ENCODE data around the gene RPS6KC1.
"Not testable (repeated sequence)": the region's sequence is repeated elsewhere in the genome, so short reads cannot be mapped to it uniquely, and the experiment has no call there.

RPS6KC1 gene

DNA sequence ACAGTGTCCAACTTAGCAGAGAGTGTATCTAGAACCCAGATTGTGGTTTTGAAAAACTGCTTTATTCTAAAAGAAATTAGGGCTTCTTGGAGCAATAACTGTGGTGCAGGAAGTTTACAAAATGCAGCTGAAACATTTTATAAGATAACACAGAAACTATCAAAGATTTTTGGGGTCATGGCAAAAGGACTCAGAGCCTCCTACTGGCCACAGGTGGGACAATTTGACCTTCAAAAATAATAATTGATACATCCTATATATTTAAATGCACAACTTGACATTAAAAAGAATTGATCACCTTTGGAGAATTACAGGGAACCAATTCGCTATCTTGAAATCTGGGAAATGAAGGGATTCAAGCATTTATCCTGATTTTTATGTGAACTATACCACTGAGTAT is 235.2 kb downstream of the RPS6KC1 start:
- Histone ChIP-seq H3K9me3 (ENCODE audit: control insufficient read depth, low read length) (no peaks in the 10 kb centered on the region), H3K4me3 (ENCODE audit: extremely low read depth, insufficient read depth, low read length, poor library complexity, severe bottlenecking) (no peak overlapping the region), H3K27ac (ENCODE audit: low read depth, low read length, severe bottlenecking) (no peak overlapping the region), H3K36me3 (ENCODE audit: control insufficient read depth, insufficient read depth, low read length) (no peaks in the 10 kb centered on the region), H3K4me1 (ENCODE audit: control insufficient read depth, insufficient read depth, low read length, poor library complexity, severe bottlenecking) (peaks cover 6% of the 10 kb centered on the region)
- no CpG with 5 or more reads among the region's 1 CpG for WGBS, 2 experiments (ENCODE audit: insufficient coverage in 2 of 2)

DNA sequence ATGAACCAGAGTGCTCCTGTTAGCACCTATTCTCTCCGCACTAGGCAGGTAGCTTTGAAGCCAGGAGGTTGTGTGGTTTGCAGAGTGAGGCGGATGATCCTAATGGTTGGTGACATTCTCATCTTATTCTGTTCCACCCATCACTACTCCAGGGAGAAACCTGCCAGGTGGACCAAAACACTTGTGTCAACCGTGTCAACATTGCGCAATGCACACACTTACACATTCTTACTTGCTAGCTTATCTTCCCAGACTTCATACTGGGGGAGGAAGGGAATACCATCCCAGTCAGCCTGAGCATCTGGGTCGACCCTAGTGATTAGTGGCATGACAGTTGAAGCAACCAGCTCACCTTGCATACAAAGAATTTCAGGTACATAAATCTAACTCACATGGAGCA is 236.9 kb downstream of the RPS6KC1 start:
- no peak overlapping the region for H3K4me3 ChIP-seq (ENCODE audit: extremely low read depth, insufficient read depth, low read length, poor library complexity, severe bottlenecking)
- 95 to 100% methylated on average over 2 of the region's 5 CpGs for WGBS, 2 experiments (ENCODE audit: insufficient coverage in 2 of 2)
- peaks cover 6% of the 10 kb centered on the region for H3K4me1 ChIP-seq (ENCODE audit: control insufficient read depth, insufficient read depth, low read length, poor library complexity, severe bottlenecking)
- no peaks in the 10 kb centered on the region for H3K9me3 ChIP-seq (ENCODE audit: control insufficient read depth, low read length)
- H3K27ac ChIP-seq (ENCODE audit: low read depth, low read length, severe bottlenecking) = no peak overlapping the region
- H3K36me3 ChIP-seq (ENCODE audit: control insufficient read depth, insufficient read depth, low read length) = no peaks in the 10 kb centered on the region

DNA sequence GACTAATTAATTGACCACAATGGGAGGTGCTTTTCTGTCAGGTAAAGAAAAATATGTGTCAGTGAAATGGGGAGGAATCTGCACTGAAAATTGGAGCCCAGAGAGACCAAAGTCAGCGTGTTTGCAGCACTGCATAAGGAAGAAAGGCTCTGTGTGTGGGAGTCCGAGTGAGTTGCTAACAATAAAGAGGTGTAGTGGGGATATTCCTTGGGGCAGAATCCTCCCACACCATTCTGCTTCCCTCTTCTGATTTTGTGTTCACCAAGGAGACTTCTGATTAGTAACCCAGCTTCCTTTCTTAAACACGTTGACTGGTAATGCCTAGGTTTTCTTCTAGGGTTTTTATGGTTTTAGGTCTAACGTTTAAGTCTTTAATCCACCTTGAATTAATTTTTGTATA is 240.5 kb downstream of the RPS6KC1 start:
- Histone ChIP-seq H3K9me3 (ENCODE audit: control insufficient read depth, low read length) (no peaks in the 10 kb centered on the region), H3K36me3 (ENCODE audit: control insufficient read depth, insufficient read depth, low read length) (no peaks in the 10 kb centered on the region), H3K4me3 (ENCODE audit: extremely low read depth, insufficient read depth, low read length, poor library complexity, severe bottlenecking) (no peak overlapping the region), H3K4me1 (ENCODE audit: control insufficient read depth, insufficient read depth, low read length, poor library complexity, severe bottlenecking) (no peaks in the 10 kb centered on the region), H3K27ac (ENCODE audit: low read depth, low read length, severe bottlenecking) (no peak overlapping the region)
- 70% methylated on average over 1 of the region's 4 CpGs; no CpG with 5 or more reads in 1 of the 2 experiments for WGBS, 2 experiments (ENCODE audit: insufficient coverage in 2 of 2)

DNA sequence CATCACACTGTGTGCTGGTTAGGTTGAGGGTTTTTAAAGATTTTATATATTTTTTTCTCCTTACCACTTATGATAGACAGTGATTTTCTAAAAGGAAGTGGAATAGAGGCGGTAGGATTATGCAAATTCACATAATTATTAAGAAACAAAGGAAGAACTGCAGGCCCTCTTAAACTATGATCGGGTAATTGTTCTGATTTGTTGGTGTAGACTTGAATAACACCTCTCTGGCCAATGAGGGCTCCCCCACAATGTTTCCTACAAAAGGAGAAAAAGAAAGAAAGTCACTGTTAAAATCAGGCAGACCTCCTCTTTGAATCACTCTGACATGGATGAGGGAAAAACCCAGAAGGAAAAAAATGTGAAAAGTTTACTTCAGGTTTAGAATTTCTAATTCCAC is 241.6 kb downstream of the RPS6KC1 start:
- H3K4me1 ChIP-seq (ENCODE audit: control insufficient read depth, insufficient read depth, low read length, poor library complexity, severe bottlenecking) = no peaks in the 10 kb centered on the region
- no CpG with 5 or more reads among the region's 2 CpGs for WGBS, 2 experiments (ENCODE audit: insufficient coverage in 2 of 2)
- H3K4me3 ChIP-seq (ENCODE audit: extremely low read depth, insufficient read depth, low read length, poor library complexity, severe bottlenecking) = no peak overlapping the region
- no peak overlapping the region for H3K27ac ChIP-seq (ENCODE audit: low read depth, low read length, severe bottlenecking)
- no peaks in the 10 kb centered on the region for H3K36me3 ChIP-seq (ENCODE audit: control insufficient read depth, insufficient read depth, low read length)
- no peaks in the 10 kb centered on the region for H3K9me3 ChIP-seq (ENCODE audit: control insufficient read depth, low read length)

DNA sequence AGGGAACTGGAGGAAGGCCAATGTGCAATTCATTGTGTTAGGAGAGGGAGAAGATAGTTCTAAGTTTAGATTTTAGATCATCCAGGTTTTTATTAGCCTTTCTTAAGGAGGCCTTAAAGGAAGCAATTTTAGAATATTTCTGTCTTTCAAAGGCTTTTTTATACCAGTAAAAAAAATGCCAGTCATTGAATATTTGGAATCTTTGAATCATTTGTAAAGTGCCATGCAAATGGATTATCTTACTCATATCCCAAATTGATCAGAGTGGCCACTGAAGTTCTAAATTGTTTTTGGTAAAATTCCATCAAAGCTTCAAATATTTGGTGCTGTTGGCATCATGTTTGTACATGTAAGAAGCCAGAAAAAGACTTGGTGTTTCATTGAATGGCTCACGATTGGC is 244.8 kb downstream of the RPS6KC1 start:
- WGBS, 2 experiments (ENCODE audit: insufficient coverage in 2 of 2) = 100% methylated on average over 1 of the region's 1 CpG
- Histone ChIP-seq H3K36me3 (ENCODE audit: control insufficient read depth, insufficient read depth, low read length) (no peaks in the 10 kb centered on the region), H3K27ac (ENCODE audit: low read depth, low read length, severe bottlenecking) (no peak overlapping the region), H3K4me3 (ENCODE audit: extremely low read depth, insufficient read depth, low read length, poor library complexity, severe bottlenecking) (no peak overlapping the region), H3K4me1 (ENCODE audit: control insufficient read depth, insufficient read depth, low read length, poor library complexity, severe bottlenecking) (no peaks in the 10 kb centered on the region), H3K9me3 (ENCODE audit: control insufficient read depth, low read length) (no peaks in the 10 kb centered on the region)

DNA sequence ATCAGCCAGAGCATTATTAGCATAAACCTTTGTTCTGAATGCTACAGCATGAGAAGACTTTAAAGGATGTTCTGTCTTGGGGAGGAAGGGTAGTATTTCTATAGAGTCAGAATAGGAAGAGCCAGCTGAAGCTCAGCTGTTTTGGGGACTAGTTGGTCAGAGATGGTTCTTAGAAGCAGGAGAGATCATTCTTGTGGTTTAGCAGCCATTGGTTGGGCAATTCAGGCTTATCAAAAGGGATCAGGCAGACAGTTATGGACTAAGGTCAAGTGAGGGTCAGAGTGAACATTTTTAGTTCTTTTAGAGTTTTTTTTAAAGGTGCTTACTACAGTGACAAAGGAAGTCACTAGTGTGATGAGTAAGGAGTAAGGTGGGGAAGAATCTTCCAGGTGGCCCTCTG is 245.5 kb downstream of the RPS6KC1 start:
- H3K4me3 ChIP-seq (ENCODE audit: extremely low read depth, insufficient read depth, low read length, poor library complexity, severe bottlenecking) = no peak overlapping the region

DNA sequence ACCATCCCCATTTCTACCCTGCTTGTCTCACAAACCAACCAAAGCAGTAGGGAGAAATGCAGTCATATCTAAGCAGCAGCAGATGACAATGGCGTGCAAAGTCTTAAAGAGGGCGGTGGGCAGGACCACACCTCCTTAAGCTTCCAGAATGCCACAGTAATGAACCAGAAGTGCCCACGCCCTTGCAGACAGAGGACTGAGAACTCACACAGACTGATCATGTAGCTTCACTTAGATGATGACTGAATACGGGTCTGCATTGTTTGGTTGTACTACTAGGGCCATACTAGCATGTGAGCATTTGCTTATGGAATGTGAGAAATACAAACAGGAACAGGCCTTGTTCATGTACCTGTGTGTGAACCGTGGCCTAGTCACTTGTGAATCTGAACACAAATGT is 246.0 kb downstream of the RPS6KC1 start:
- Histone ChIP-seq H3K4me1 (ENCODE audit: control insufficient read depth, insufficient read depth, low read length, poor library complexity, severe bottlenecking) (no peaks in the 10 kb centered on the region), H3K27ac (ENCODE audit: low read depth, low read length, severe bottlenecking) (no peak overlapping the region)
- WGBS, 2 experiments (ENCODE audit: insufficient coverage in 2 of 2) = 90 to 95% methylated on average over 4 to 5 of the region's 5 CpGs

More for the DNA sequence above, 245.5 kb downstream of the RPS6KC1 start:
- H3K36me3 ChIP-seq (ENCODE audit: control insufficient read depth, insufficient read depth, low read length) = no peaks in the 10 kb centered on the region
- no peaks in the 10 kb centered on the region for H3K4me1 ChIP-seq (ENCODE audit: control insufficient read depth, insufficient read depth, low read length, poor library complexity, severe bottlenecking)
- H3K27ac ChIP-seq (ENCODE audit: low read depth, low read length, severe bottlenecking) = no peak overlapping the region
- H3K9me3 ChIP-seq (ENCODE audit: control insufficient read depth, low read length) = no peaks in the 10 kb centered on the region

DNA sequence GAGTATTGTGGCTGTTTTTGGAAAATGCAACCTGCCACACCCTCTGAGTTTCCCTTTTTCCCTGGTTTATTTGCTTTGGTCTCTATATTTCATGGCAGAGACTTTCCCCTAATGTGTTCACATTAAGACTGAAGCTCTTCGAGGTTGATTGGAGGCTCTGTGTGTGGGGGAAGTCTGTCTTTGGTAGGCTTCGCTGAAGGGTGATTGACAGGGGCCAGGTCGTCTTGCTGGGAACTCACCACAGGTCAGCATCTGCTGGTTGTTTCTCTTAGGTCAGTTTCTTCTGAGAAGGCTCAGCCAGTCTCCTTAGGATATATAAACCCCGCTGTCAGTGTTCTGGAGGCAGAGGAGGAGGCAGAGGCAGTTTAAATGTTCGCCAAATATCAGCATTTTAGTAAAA is 249.4 kb downstream of the RPS6KC1 start:
- WGBS, 2 experiments (ENCODE audit: insufficient coverage in 2 of 2) = 67 to 76% methylated on average over 2 to 4 of the region's 5 CpGs
- H3K4me3 ChIP-seq (ENCODE audit: extremely low read depth, insufficient read depth, low read length, poor library complexity, severe bottlenecking) = no peak overlapping the region
- H3K27ac ChIP-seq (ENCODE audit: low read depth, low read length, severe bottlenecking) = no peak overlapping the region
- no peaks in the 10 kb centered on the region for H3K9me3 ChIP-seq (ENCODE audit: control insufficient read depth, low read length)
- no peaks in the 10 kb centered on the region for H3K4me1 ChIP-seq (ENCODE audit: control insufficient read depth, insufficient read depth, low read length, poor library complexity, severe bottlenecking)
- no peaks in the 10 kb centered on the region for H3K36me3 ChIP-seq (ENCODE audit: control insufficient read depth, insufficient read depth, low read length)

More for the DNA sequence above, 246.0 kb downstream of the RPS6KC1 start:
- no peaks in the 10 kb centered on the region for H3K36me3 ChIP-seq (ENCODE audit: control insufficient read depth, insufficient read depth, low read length)
- H3K4me3 ChIP-seq (ENCODE audit: extremely low read depth, insufficient read depth, low read length, poor library complexity, severe bottlenecking) = no peak overlapping the region
- no peaks in the 10 kb centered on the region for H3K9me3 ChIP-seq (ENCODE audit: control insufficient read depth, low read length)

DNA sequence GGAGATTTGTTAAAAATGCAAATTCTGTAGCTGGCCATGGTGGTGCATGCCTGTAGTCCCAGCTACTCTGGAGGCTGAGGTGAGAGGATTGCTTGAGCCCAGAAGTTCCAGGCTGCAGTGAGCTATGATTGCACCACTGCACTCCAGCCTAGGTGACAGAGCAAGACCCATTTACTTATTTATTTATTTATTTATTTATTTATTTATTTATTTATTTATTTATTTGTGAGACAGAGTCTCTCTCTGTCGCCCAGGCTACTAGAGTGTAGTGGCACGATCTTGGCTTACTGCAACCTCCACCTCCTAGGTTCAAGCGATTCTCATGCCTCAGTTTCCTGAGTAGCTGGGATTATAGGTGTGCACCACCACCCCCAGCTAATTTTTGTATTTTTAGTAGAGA is 250.5 kb downstream of the RPS6KC1 start:
- no CpG with 5 or more reads among the region's 3 CpGs for WGBS, 2 experiments (ENCODE audit: insufficient coverage in 2 of 2)
- not testable (repeated sequence) for H3K27ac ChIP-seq (ENCODE audit: low read depth, low read length, severe bottlenecking); H3K9me3 ChIP-seq (ENCODE audit: control insufficient read depth, low read length); H3K36me3 ChIP-seq (ENCODE audit: control insufficient read depth, insufficient read depth, low read length); H3K4me1 ChIP-seq (ENCODE audit: control insufficient read depth, insufficient read depth, low read length, poor library complexity, severe bottlenecking); H3K4me3 ChIP-seq (ENCODE audit: extremely low read depth, insufficient read depth, low read length, poor library complexity, severe bottlenecking)

DNA sequence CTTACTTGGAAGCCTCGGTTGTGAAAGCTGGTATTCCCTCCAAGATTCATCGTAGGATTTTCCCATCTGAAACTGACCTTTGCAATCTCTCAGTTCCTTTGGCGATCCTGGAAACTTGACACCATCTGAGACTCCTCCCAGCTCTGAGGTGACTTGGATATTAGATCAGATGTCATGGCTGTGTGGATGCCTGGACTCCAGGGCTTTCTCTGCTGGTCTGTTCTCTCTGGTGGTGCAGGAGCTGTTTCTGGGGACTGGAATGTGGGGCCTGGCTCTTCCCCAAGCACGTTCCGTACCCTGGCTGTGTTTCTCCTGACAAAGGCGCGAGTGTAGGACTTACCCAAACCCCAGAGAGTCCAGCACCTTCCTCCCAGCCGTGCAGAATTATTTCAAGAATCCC is 252.2 kb downstream of the RPS6KC1 start:
- 77 to 84% methylated on average over 6 to 7 of the region's 8 CpGs for WGBS, 2 experiments (ENCODE audit: insufficient coverage in 2 of 2)
- Histone ChIP-seq H3K4me3 (ENCODE audit: extremely low read depth, insufficient read depth, low read length, poor library complexity, severe bottlenecking) (no peak overlapping the region), H3K9me3 (ENCODE audit: control insufficient read depth, low read length) (no peaks in the 10 kb centered on the region), H3K4me1 (ENCODE audit: control insufficient read depth, insufficient read depth, low read length, poor library complexity, severe bottlenecking) (no peaks in the 10 kb centered on the region), H3K27ac (ENCODE audit: low read depth, low read length, severe bottlenecking) (no peak overlapping the region), H3K36me3 (ENCODE audit: control insufficient read depth, insufficient read depth, low read length) (no peaks in the 10 kb centered on the region)

DNA sequence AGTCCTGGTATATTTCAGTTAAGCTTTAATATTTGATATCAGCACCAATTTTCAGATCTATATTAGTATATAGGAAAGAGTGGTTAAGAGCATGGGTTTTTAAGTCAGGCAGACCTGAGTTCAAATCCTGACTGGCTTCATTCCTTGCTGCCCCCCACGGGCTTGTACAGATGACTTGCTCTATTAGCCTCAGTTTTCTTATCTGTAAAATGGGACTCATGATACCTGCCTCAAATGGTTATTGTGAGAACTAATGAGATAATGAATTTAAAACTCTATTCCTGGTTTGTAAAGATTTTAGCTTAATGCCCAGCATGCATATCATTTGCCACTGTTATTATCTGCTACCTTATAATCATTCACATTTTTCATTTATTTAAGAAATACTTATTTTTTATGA is 264.5 kb downstream of the RPS6KC1 start:
- Histone ChIP-seq H3K36me3 (ENCODE audit: control insufficient read depth, insufficient read depth, low read length) (no peaks in the 10 kb centered on the region), H3K27ac (ENCODE audit: low read depth, low read length, severe bottlenecking) (no peak overlapping the region), H3K4me3 (ENCODE audit: extremely low read depth, insufficient read depth, low read length, poor library complexity, severe bottlenecking) (no peak overlapping the region), H3K9me3 (ENCODE audit: control insufficient read depth, low read length) (no peaks in the 10 kb centered on the region), H3K4me1 (ENCODE audit: control insufficient read depth, insufficient read depth, low read length, poor library complexity, severe bottlenecking) (no peaks in the 10 kb centered on the region)
- WGBS, 2 experiments (ENCODE audit: insufficient coverage in 2 of 2) = no CpG with 5 or more reads among the region's 1 CpG

DNA sequence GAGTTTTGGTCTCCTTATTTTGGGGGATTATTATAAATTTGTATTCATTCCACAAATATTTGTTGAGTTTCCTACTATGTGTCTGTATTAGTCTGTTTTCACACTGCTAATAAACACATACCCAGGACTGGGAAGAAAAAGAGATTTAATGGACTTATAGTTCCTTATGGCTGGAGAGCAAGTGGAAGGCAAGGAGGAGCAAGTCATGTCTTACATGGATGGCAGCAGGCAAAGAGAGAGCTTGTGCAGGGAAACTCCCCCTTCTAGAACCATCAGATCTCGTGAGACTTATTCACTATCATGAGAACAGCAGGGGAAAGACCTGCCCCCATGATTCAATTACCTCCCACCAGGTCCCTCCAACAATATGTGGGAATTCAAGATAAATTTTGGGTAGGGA is 267.4 kb downstream of the RPS6KC1 start:
- H3K27ac ChIP-seq (ENCODE audit: low read depth, low read length, severe bottlenecking); H3K9me3 ChIP-seq (ENCODE audit: control insufficient read depth, low read length); H3K4me1 ChIP-seq (ENCODE audit: control insufficient read depth, insufficient read depth, low read length, poor library complexity, severe bottlenecking); H3K36me3 ChIP-seq (ENCODE audit: control insufficient read depth, insufficient read depth, low read length); H3K4me3 ChIP-seq (ENCODE audit: extremely low read depth, insufficient read depth, low read length, poor library complexity, severe bottlenecking): not testable (repeated sequence)
- no CpG with 5 or more reads among the region's 1 CpG for WGBS, 2 experiments (ENCODE audit: insufficient coverage in 2 of 2)
